ENCODE data around the gene TMTC2.

TMTC2 gene

GRCh38 chr12:82714427-82714826, 27.7 kb downstream of the TMTC2 start:
- H3K9me2 ChIP-seq (replicated peaks; ENCODE audit: insufficient read depth, low read length) = no peaks in the 10 kb centered on the region
- H3K27ac ChIP-seq (ENCODE audit: low read depth, low read length) = no peak overlapping the region
- no peak overlapping the region for H3K9ac ChIP-seq (ENCODE audit: low read length)
- no peaks in the 10 kb centered on the region for H3F3A ChIP-seq (ENCODE audit: insufficient read depth)
- 0 out of 2 replicates have a peak, but pooled peaks cover 3% of the 10 kb centered on the region for H3K36me3 ChIP-seq (ENCODE audit: low read length)
- no peaks in the 10 kb centered on the region for H3K9me3 ChIP-seq (ENCODE audit: insufficient read depth, low read length)
- H3K27me3 ChIP-seq (ENCODE audit: low read length) = no peaks in the 10 kb centered on the region
- no peaks in the 10 kb centered on the region for H4K20me1 ChIP-seq (ENCODE audit: low read depth, low read length)
- TF ChIP-seq EZH2phosphoT487 (conservative IDR thresholded peaks at IDR 0.05; ENCODE audit: low read length) (no peak), CTCF (IDR thresholded peaks at IDR 0.05; ENCODE audit: insufficient read depth, low read length, poor library complexity, severe bottlenecking) (no peak)
- no peak overlapping the region for H2AFZ ChIP-seq (ENCODE audit: low read depth, low read length, severe bottlenecking)
- no peaks in the 10 kb centered on the region for H3K79me2 ChIP-seq (ENCODE audit: insufficient read depth, low read length)
- H3K4me3 ChIP-seq (ENCODE audit: insufficient read depth, low read length, poor library complexity, severe bottlenecking) = no peak overlapping the region
- H3K4me2 ChIP-seq (ENCODE audit: low read depth, low read length, poor library complexity, severe bottlenecking) = no peak overlapping the region

- H3K27ac ChIP-seq (ENCODE audit: low read depth, low read length) = no peak overlapping the region
- no peaks in the 10 kb centered on the region for H3K9me2 ChIP-seq (replicated peaks; ENCODE audit: insufficient read depth, low read length)
- H3K27me3 ChIP-seq (ENCODE audit: low read length) = no peaks in the 10 kb centered on the region
- TF ChIP-seq EZH2phosphoT487 (conservative IDR thresholded peaks at IDR 0.05; ENCODE audit: low read length) (no peak), CTCF (IDR thresholded peaks at IDR 0.05; ENCODE audit: insufficient read depth, low read length, poor library complexity, severe bottlenecking) (no peak)
- H3K36me3 ChIP-seq (ENCODE audit: low read length) = no peaks in the 10 kb centered on the region
- no peak overlapping the region for H3K4me2 ChIP-seq (ENCODE audit: low read depth, low read length, poor library complexity, severe bottlenecking)
- no peaks in the 10 kb centered on the region for H3F3A ChIP-seq (ENCODE audit: insufficient read depth)
- no peaks in the 10 kb centered on the region for H3K9me3 ChIP-seq (ENCODE audit: insufficient read depth, low read length)
- H3K79me2 ChIP-seq (ENCODE audit: insufficient read depth, low read length) = no peaks in the 10 kb centered on the region
- no peak overlapping the region for H3K9ac ChIP-seq (ENCODE audit: low read length)
- H2AFZ ChIP-seq (ENCODE audit: low read depth, low read length, severe bottlenecking) = no peak overlapping the region
- no peaks in the 10 kb centered on the region for H4K20me1 ChIP-seq (ENCODE audit: low read depth, low read length)
- no peak overlapping the region for H3K4me3 ChIP-seq (ENCODE audit: insufficient read depth, low read length, poor library complexity, severe bottlenecking)
Measured at GRCh38 chr12:82721726-82722125, 35.0 kb downstream of the TMTC2 start.

- Histone ChIP-seq H3K9ac (ENCODE audit: low read length) (no peak overlapping the region), H3F3A (ENCODE audit: insufficient read depth) (no peaks in the 10 kb centered on the region), H3K4me2 (ENCODE audit: low read depth, low read length, poor library complexity, severe bottlenecking) (no peak overlapping the region), H3K27ac (ENCODE audit: low read depth, low read length) (no peak overlapping the region), H3K9me2 (replicated peaks; ENCODE audit: insufficient read depth, low read length) (no peaks in the 10 kb centered on the region), H2AFZ (ENCODE audit: low read depth, low read length, severe bottlenecking) (no peak overlapping the region), H3K79me2 (ENCODE audit: insufficient read depth, low read length) (no peaks in the 10 kb centered on the region), H4K20me1 (ENCODE audit: low read depth, low read length) (no peaks in the 10 kb centered on the region), H3K27me3 (ENCODE audit: low read length) (no peaks in the 10 kb centered on the region), H3K9me3 (ENCODE audit: insufficient read depth, low read length) (no peaks in the 10 kb centered on the region), H3K4me3 (ENCODE audit: insufficient read depth, low read length, poor library complexity, severe bottlenecking) (no peak overlapping the region), H3K36me3 (ENCODE audit: low read length) (no peaks in the 10 kb centered on the region)
- no peak for TF ChIP-seq EZH2phosphoT487 (conservative IDR thresholded peaks at IDR 0.05; ENCODE audit: low read length)
- no peak for TF ChIP-seq CTCF (IDR thresholded peaks at IDR 0.05; ENCODE audit: insufficient read depth, low read length, poor library complexity, severe bottlenecking)
Measured at GRCh38 chr12:82723093-82723492, 36.4 kb downstream of the TMTC2 start.

Data from SU-DHL-6 (cell line).